Central memory CD8-positive, alpha-beta T cell (primary cell): ENCODE measurements around the gene ASAH2.
"Not testable (repeated sequence)": the region's sequence is repeated elsewhere in the genome, so short reads cannot be mapped to it uniquely, and the experiment has no call there.

Source experiments
- ATAC-seq: fragments of 150-1000 bp; cut with Tn5 transposase; replicated peaks from 2 replicates; pipeline ENCODE4 v1.10.0; 2022; ENCODE audit warnings: mild to moderate bottlenecking, moderate FRiP score, moderate number of reproducible peaks; ENCODE audit not compliant: poor library complexity, severe bottlenecking; ENCODE audit errors: extremely low read depth
- DNase-seq, 2 donors: peaks; one replicate each; pipeline ENCODE4 v3.0.0; 2021; ENCODE audit warnings: low spot score in 2 of 2
- H3K27ac Mint-ChIP-seq: one replicate; pipeline ENCODE4 v1.8.0; 2022; ENCODE audit warnings: low read depth, mild to moderate bottlenecking, moderate library complexity, mixed read lengths
- H3K27me3 Mint-ChIP-seq: one replicate; pipeline ENCODE4 v1.8.0; 2022; ENCODE audit warnings: mixed read lengths
- H3K36me3 Mint-ChIP-seq: one replicate; pipeline ENCODE4 v1.8.0; 2022; ENCODE audit warnings: mild to moderate bottlenecking, moderate library complexity, mixed read lengths; ENCODE audit not compliant: insufficient read depth
- H3K4me1 Mint-ChIP-seq: one replicate; pipeline ENCODE4 v1.8.0; 2022; ENCODE audit warnings: mixed read lengths
- H3K4me3 Mint-ChIP-seq: one replicate; pipeline ENCODE4 v1.8.0; 2022; ENCODE audit warnings: mild to moderate bottlenecking, moderate library complexity, mixed read lengths
- H3K9me3 Mint-ChIP-seq: one replicate; pipeline ENCODE4 v1.8.0; 2022; ENCODE audit warnings: mixed read lengths

ASAH2 gene

DNA sequence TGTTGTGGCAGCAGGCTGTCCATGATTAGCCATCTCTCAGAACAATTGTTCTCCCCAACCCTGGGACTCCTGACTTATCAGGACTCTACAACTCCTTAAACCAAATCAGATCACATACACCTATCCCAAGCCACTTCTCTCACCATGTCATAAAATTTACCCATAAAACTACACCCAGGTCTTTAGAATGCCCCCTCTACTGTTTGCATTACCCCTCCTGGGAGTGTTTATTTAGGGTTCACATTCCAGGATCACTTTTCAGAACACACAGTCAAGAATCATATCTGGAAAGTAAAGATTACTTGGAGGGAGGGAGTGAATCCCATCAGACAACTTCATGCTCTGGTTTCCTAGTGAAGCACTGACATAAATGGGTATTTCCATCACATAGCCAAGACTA lies 7.1 kb downstream of the ASAH2 start:
- DNase-seq: no peak
- no peaks in the 10 kb centered on the region for H3K36me3 Mint-ChIP-seq
- no peaks in the 10 kb centered on the region for H3K9me3 Mint-ChIP-seq
- no peak overlapping the region for H3K4me3 Mint-ChIP-seq
- no peak overlapping the region for H3K27ac Mint-ChIP-seq
- ATAC-seq: no peak
- H3K27me3 Mint-ChIP-seq: peaks cover 78% of the 10 kb centered on the region
- H3K4me1 Mint-ChIP-seq: no peaks in the 10 kb centered on the region

GRCh38 chr10:50242777-50243176 lies 8.5 kb downstream of the ASAH2 start:
- Mint-ChIP-seq H3K27ac (no peak overlapping the region), H3K27me3 (peaks cover 80% of the 10 kb centered on the region), H3K4me3 (no peak overlapping the region), H3K36me3 (no peaks in the 10 kb centered on the region), H3K9me3 (no peaks in the 10 kb centered on the region), H3K4me1 (no peaks in the 10 kb centered on the region)
- no peak for ATAC-seq
- DNase-seq: no peak

DNA sequence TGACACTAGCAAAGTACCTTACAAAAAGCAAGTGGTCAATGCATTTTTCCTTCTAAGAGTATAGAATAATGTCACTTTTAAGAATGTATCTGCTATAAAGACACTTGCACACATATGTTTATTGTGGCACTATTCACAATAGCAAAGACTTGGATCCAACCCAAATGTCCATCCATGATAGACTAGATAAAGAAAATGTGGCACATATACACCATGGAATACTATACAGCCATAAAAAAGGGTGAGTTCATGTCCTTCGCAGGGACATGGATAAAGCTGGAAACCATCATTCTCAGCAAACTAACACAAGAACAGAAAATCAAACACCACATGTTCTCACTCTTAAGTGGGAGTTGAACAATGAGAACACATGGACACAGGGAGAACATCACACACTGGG lies 9.8 kb downstream of the ASAH2 start:
- not testable (repeated sequence) for H3K27ac Mint-ChIP-seq, H3K9me3 Mint-ChIP-seq, DNase-seq, ATAC-seq, H3K4me1 Mint-ChIP-seq, H3K36me3 Mint-ChIP-seq, H3K4me3 Mint-ChIP-seq
- H3K27me3 Mint-ChIP-seq: peaks cover 76% of the 10 kb centered on the region

DNA sequence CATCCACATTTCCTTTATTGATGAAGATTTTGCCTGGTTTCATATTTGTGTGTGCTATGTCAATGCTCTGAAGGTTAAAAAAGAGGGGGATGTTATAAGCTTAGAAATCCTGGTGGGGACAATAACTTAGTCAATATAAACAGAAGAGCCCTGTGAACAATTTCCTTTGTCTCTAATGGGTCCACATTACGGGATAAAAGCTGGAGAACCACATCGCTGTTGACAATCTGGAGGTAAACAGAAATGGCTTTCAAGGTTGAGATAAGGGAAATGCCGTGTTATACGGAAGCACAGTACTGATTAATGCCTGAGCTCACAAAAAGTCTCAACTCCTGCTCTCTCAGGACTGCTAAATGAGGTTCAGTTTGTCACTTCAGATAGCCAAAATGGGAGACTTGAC lies 16.8 kb downstream of the ASAH2 start:
- no peak for DNase-seq
- no peaks in the 10 kb centered on the region for H3K36me3 Mint-ChIP-seq
- no peak overlapping the region for H3K27ac Mint-ChIP-seq
- peaks cover 71% of the 10 kb centered on the region for H3K27me3 Mint-ChIP-seq
- H3K9me3 Mint-ChIP-seq: no peaks in the 10 kb centered on the region
- no peaks in the 10 kb centered on the region for H3K4me1 Mint-ChIP-seq
- H3K4me3 Mint-ChIP-seq: no peak overlapping the region
- ATAC-seq: no peak

DNA sequence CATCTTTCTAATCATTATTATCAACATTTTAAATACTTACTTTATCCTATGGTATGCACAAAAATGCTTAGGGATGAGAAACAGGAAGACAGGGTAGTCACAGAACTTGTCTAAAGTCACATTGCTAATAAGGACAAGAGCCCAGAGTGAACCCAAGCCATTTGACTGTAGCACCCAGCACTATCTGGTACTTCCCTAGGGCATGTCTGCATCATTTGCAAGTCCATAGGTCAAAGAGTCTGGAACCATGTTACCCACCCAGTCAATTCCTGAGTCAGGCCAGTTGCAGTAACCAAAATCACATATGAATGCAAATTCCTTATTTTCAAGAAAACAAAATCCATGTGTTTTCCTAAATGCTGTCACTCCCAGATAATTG lies 19.1 kb downstream of the ASAH2 start:
- H3K36me3 Mint-ChIP-seq: no peaks in the 10 kb centered on the region
- DNase-seq: no peak
- H3K9me3 Mint-ChIP-seq: no peaks in the 10 kb centered on the region
- ATAC-seq: no peak
- H3K4me3 Mint-ChIP-seq: no peak overlapping the region
- H3K4me1 Mint-ChIP-seq: no peaks in the 10 kb centered on the region
- no peak overlapping the region for H3K27ac Mint-ChIP-seq
- H3K27me3 Mint-ChIP-seq: peaks cover 67% of the 10 kb centered on the region

DNA sequence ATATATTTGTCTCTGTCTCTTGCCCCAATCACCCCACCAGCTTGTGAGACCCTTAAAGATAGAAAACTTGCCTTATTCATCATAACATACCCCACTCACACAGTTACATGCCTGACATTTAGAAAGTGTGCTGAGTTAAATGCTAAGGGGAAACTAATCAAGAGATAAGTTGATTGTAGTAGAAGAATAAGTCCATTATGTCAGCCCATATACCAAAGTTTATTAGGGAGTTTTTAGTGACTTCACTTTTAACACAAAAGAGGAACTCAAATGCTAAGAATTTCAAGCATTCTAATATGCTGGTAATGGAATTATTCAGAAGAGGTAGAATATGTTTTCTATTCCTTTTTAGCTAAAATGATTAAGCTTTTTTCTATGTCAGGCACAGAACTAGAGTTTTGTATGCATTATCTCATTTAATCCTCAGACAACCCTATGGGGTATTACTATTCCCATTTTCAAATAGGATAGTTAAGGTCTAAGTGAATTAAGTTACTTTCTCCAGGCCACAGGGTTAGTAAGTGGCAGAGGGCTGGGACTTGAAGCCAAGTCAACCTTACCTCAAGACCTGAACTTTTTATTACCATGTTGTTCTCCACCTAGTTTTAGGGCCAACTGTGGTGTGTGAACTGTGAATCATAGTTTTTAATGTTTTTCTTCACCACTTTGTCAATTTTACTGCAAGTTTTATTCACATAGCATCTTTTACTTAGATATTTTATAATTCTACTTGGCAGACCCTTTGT lies 19.6 kb downstream of the ASAH2 start:
- ATAC-seq (no peak), DNase-seq (no peak)
- no peaks in the 10 kb centered on the region for H3K9me3 Mint-ChIP-seq
- H3K4me1 Mint-ChIP-seq: no peaks in the 10 kb centered on the region
- H3K27me3 Mint-ChIP-seq: peaks cover 67% of the 10 kb centered on the region
- no peak overlapping the region for H3K4me3 Mint-ChIP-seq
- H3K27ac Mint-ChIP-seq: no peak overlapping the region
- H3K36me3 Mint-ChIP-seq: no peaks in the 10 kb centered on the region

DNA sequence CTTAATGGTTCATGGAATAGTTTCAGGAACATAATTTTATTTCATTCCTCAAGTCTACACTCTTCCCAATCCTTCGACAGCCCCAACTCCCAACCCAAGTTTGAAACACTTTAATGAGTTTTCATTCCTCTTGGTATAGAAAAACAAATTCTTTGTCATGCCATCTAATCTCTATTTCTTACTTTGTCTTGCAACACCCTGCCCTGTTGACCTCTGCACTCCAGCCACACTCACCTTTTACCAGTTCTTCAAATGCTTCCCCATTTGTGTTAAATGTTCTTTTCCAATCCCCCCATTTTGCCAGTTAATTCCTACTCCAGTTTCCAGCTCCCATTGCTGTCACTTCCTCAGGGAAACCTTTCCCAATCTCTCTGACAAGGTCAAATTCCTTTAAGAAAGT lies 21.9 kb downstream of the ASAH2 start:
- DNase-seq (no peak), ATAC-seq (no peak)
- H3K9me3 Mint-ChIP-seq: no peaks in the 10 kb centered on the region
- no peaks in the 10 kb centered on the region for H3K4me1 Mint-ChIP-seq
- no peak overlapping the region for H3K4me3 Mint-ChIP-seq
- H3K27me3 Mint-ChIP-seq: peaks cover 47% of the 10 kb centered on the region
- H3K36me3 Mint-ChIP-seq: no peaks in the 10 kb centered on the region
- H3K27ac Mint-ChIP-seq: no peak overlapping the region

DNA sequence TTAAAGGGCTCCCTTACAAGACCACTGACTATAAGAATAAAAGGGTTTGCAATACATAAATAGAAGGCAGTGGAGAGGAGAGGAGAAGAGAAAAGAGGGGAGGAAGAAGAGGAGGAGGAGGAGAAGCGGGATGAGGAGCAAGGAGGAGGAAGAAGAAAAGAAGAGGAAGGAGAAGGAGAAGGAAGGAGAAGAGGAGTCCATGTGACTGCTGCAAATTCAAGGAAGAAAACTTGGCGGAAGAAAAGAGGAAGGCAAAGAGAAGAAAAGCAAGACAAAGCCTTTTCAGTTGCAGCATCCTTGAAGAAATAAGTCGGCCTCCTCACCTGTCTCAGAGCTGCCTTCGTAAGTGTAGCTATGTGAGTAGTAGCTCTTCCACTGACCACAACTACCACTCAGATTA lies 22.6 kb downstream of the ASAH2 start:
- Mint-ChIP-seq H3K27me3 (peaks cover 39% of the 10 kb centered on the region), H3K36me3 (no peaks in the 10 kb centered on the region), H3K4me3 (no peak overlapping the region), H3K27ac (no peak overlapping the region), H3K9me3 (no peaks in the 10 kb centered on the region), H3K4me1 (no peaks in the 10 kb centered on the region)
- ATAC-seq: no peak
- no peak for DNase-seq

DNA sequence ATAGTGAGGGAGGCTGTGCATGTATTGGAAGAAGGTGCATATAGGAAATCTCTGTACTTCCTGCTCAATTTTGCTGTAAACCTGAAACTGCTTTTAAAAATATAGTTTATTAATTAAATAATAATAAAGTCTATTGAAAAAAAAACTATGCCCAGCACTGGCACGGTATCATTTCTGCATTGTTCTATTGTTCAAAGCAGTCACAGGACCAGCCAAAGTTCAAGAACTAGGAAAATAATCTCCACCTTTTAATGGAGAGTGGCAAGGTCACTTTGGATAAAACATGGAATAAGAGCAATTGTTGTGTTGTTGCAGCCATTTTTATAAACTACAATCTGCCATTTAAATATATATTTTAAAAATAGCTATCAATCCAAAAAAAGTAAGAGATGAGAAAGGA lies 24.7 kb downstream of the ASAH2 start:
- peaks cover 26% of the 10 kb centered on the region for H3K27me3 Mint-ChIP-seq

DNA sequence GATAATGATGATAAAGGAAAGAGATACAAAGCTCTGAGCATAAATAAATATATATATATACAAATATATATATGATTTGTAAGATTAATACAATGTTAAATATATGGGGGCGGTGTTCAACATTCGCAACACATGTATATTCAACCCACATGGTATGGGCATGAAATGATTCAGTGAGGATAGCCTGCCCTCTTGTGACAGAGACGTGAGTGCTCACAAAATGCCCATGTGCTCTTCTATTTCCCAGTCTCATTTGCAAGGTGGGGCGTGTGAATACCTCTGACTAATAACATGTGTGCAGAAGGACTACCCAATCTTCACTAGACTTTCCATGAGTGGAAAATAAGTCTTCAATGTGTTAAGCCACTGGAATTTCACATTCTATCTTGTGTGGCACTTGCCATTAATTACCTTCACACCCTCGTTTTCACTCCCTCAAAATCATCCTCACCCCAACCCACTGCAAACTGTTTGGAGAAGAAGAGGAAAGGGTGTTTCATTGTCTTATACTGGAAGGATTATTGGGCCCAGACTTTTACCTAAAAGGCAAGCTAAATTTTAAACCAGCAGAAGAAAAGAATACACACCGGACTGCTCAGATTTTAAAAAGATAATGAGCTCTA lies 26.9 kb downstream of the ASAH2 start:
- DNase-seq: no peak
- no peak overlapping the region for H3K4me3 Mint-ChIP-seq
- no peak for ATAC-seq
- H3K27me3 Mint-ChIP-seq: peaks cover 32% of the 10 kb centered on the region
- no peaks in the 10 kb centered on the region for H3K9me3 Mint-ChIP-seq
- no peaks in the 10 kb centered on the region for H3K36me3 Mint-ChIP-seq
- H3K4me1 Mint-ChIP-seq: no peaks in the 10 kb centered on the region
- H3K27ac Mint-ChIP-seq: no peak overlapping the region

More for the DNA sequence above, 24.7 kb downstream of the ASAH2 start:
- ATAC-seq (no peak), DNase-seq (no peak)
- no peak overlapping the region for H3K27ac Mint-ChIP-seq
- H3K4me3 Mint-ChIP-seq: no peak overlapping the region
- no peaks in the 10 kb centered on the region for H3K9me3 Mint-ChIP-seq
- no peaks in the 10 kb centered on the region for H3K36me3 Mint-ChIP-seq
- H3K4me1 Mint-ChIP-seq: no peaks in the 10 kb centered on the region

DNA sequence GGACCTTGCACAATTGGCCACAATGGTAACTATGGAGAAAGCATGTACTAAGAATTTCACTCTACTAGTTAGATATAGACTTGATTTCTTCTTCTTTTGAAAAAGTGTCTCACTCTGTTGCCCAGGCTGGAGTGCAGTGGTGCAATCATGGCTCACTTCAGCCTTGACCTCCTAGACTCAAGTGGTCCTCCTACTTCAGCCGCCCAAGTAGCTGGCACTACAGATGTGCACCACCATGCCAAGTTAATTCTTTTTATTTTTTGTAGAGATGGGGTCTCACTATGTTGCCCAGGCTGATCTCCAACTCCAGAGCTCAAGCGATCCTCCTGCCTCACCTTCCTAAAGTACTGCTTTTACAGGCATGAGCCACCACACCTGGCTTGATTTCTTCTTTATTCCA lies 29.1 kb downstream of the ASAH2 start:
- no peak overlapping the region for H3K4me3 Mint-ChIP-seq
- no peaks in the 10 kb centered on the region for H3K36me3 Mint-ChIP-seq
- ATAC-seq (no peak), DNase-seq (no peak)
- peaks cover 29% of the 10 kb centered on the region for H3K27me3 Mint-ChIP-seq
- H3K4me1 Mint-ChIP-seq: no peaks in the 10 kb centered on the region
- H3K27ac Mint-ChIP-seq: no peak overlapping the region
- H3K9me3 Mint-ChIP-seq: no peaks in the 10 kb centered on the region

GRCh38 chr10:50221470-50221869 lies 29.8 kb downstream of the ASAH2 start:
- Mint-ChIP-seq H3K27me3 (peaks cover 29% of the 10 kb centered on the region), H3K36me3 (no peaks in the 10 kb centered on the region), H3K4me1 (no peaks in the 10 kb centered on the region), H3K27ac (no peak overlapping the region), H3K9me3 (no peaks in the 10 kb centered on the region), H3K4me3 (no peak overlapping the region)
- no peak for DNase-seq
- ATAC-seq: no peak

DNA sequence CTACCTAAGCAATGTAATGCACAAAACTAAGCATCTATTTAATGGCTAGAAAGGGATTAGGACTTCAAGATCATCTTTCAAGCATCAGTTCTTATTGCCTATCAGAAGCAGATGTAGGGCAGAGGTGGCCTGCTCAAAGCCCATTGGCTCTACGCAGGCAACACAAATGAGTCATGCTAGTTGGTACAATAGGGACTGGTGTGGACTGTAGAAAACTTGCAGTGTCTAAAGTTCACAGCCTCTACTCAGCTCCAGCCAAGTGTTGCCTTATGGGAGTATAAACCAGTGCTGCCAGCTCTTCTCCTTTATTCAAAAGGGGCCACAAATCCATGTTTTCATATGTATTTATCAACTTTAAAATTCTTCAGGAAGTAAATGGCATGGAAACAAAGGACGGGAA lies 31.7 kb downstream of the ASAH2 start:
- Mint-ChIP-seq H3K27me3 (peaks cover 42% of the 10 kb centered on the region), H3K4me3 (no peak overlapping the region), H3K4me1 (no peaks in the 10 kb centered on the region), H3K36me3 (no peaks in the 10 kb centered on the region), H3K27ac (no peak overlapping the region), H3K9me3 (no peaks in the 10 kb centered on the region)
- DNase-seq (no peak), ATAC-seq (no peak)
